Measurements from ENCODE around the gene RAG2.

RAG2 gene

GRCh38 chr11:36598051-36598450 is at the start of gene RAG2:
RAG2 (minus strand) TSS chr11:36598236; CDS start chr11:36594168, 4,068 bp downstream.
- DNase-seq = no peak

- no peak for DNase-seq
These were observed 40.5 kb upstream of the RAG2 start for GRCh38 chr11:36638556-36638955.

DNA sequence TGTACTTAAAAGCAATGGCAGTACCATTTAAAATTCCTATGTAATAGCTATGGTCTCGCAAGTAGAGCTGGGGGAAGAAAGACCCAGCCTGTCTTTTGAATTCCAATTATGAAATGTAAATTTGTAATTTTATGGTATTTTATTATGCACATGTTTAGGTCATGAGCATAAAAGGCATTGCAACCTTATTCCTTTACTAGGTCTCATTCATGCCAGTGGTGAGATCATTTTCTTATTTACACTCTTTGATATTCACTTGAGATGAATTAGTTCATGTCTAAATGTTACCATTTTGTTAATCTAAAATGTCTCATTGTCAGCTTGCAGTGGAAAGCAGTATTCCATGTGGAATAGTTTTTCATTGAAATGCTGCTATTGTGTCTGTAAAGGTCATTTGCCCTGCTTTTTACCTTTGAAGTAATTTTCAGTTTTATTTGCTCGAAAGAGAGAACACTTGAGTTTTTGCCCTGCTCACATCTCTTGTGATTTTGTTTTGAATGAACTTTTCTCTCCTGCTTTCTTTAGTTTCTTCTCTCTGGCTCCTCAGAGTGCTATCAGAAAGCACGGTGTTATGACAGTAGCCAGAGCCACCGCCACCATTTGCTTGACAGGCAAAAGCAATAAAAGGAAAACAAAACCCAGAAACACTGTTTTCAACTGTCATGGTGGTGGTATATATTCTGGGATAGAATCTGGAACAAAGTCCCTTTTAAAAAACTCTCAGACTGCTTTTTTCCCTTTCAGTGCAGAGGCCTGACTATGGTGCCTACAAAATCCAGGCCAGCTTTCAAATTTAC is 37.2 kb upstream of the RAG2 start:
- no peak for DNase-seq

- DNase-seq = no peak
These were observed 33.7 kb upstream of the RAG2 start for GRCh38 chr11:36631774-36632173.

DNA sequence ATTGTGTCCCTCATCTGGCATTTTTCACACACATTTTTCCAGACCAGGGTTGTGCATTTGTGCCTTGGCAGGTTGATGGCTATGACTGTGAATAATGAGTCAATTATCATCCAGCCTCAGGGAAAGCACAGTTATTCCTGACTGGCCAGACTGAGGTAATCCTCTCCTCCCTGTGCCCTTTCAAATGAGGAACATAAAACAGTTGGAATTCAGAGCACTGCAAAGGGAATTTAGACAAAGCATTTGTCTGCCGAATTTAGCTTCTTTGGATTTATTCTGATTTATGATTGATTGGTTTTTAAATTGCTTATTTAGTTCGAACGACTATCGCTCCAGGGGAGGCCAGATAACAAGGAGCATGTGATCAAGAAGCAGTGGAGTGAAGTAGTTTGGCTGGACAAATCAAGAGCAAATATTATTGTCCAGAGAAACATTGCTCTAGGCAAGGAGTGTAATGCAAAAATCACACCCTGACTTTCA is 30.8 kb upstream of the RAG2 start:
- no peak for DNase-seq

DNA sequence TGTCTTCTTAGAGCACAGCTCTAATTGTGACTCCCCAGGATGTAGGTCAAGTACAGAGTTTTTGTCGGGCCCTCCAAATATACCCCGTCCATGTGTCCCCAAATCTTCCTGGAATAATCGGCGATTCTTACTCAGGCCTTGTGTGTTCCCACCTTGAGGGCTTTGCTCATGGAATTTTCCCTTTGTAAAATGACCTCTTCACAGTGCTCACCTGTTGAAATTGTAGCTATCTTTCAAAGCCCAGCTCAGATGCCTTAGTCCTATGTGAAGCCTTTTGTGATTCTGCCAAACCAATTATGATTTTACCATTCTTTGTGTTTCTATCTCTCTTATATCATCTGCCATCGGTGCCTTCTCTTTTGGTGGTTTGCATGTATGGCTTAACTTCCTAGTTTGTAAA is 30.1 kb upstream of the RAG2 start:
- DNase-seq = no peak

DNA sequence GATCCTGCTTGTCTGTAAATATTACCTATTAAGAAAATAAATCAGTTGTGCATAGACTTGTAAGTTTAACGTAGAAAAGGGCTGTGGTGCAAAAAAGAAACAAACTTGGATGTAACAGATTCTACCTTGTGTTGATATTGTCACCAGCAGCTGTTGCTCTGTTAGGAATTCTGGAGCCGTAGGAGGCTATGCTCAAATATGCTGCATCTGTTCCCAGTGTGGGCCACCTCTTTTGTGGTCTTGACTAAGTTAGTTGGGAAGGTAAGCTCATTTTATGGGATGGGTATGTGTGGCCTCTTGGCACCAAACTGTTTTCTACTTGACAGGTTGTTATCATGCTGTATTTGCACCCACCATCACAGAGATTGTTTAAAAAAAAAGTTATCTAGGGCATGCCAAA is 29.4 kb upstream of the RAG2 start:
- DNase-seq = no peak

GRCh38 chr11:36627006-36627405 is 29.0 kb upstream of the RAG2 start:
- DNase-seq = no peak

DNA sequence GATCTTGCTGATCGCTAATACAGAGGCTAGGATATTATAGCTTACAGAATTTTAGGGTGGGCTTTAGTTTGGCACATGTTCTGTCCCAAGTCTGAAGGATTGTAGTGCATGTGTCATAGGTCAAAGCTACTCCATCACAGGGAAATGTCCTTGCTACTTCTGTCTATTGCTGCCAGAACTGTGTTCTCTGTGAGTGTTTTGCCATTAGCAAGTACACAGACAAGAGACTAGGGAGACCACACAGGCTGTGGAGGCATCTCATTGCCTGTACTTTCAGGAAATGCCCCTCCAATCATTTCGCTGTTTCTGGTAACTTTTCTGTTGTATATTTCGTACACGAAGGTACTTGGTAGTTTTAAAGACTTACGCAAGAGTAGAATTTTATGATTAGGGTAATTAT is 25.5 kb upstream of the RAG2 start:
- DNase-seq = no peak

- DNase-seq = peak; percentile 12
These were observed 24.5 kb upstream of the RAG2 start for GRCh38 chr11:36622431-36623136.

GRCh38 chr11:36620246-36620645 is 22.2 kb upstream of the RAG2 start:
- no peak for DNase-seq

- no peak for DNase-seq
These were observed 21.5 kb upstream of the RAG2 start for GRCh38 chr11:36619502-36619901.

GRCh38 chr11:36618363-36619047 is 20.5 kb upstream of the RAG2 start:
- DNase-seq = no peak

GRCh38 chr11:36617543-36618362 is 19.7 kb upstream of the RAG2 start:
- no peak for DNase-seq

DNA sequence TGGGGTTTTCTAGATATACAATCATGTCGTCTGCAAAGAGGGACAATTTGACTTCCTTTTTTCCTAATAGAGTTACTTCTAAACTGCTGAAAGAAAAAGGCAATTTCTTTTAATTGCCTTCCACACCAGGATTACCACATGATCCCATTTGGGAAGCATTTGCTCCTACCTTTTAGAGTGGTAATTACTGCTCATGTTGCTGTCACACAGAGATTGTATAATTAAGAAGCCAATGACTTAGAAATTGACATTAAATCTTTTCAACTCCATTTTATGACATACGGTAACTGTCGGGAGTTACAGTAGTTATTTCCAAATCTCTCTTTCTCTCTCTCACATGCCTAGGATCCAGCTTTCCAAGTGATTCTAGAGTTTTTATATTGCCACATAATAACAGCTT is 17.8 kb upstream of the RAG2 start:
- DNase-seq = no peak

GRCh38 chr11:36609383-36609782 is 11.3 kb upstream of the RAG2 start:
- no peak for DNase-seq

- no peak for DNase-seq
These were observed 10.6 kb upstream of the RAG2 start for GRCh38 chr11:36608491-36609199.

DNA sequence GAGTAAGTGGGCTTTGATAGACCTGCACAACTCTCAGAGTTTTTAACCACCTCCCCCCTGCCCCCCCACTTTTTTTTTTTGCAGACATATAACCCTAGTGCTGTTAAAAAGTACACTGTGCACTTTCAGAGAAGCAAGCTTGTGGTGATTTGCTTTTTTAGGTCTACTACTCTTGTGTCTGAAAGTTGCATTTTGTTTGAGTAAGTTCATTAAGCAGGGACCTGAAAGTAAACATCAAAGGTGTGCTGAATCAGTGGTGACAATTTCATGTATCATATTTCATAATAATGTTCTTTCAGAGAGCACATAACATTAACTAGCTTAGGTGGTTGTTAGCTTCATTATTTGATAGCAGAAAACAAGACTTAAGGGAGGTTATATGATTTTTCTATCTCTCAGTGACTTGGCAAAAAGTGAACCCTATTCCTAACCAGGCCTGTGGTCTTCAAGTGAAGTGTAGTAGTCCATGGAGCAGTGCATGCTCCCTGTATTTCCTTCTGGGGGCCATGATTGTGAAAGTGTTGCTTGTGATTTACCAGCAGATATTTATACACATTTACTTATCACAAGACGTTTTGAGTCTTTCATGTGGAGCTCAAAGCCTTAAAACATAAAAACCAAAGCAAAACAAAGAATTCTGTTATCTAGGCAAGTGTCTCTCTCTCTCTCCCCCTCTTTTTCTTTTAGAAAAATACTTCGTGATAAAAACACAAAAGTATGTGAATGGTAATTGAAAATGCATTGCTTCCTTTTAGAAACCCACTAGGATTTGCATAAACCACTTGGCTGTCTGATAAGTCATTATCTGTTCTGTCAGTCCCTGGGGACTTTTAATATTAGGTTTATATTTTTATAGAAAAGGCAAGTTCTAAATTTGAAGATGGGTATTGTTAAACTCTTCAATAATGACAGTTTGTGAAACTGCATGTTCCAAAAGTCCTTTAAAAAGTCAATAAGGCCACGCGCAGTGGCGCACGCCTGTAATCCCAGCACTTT is 7.5 kb upstream of the RAG2 start:
- DNase-seq = no peak

- no peak for DNase-seq
These were observed 4.1 kb upstream of the RAG2 start for GRCh38 chr11:36602135-36602534.

DNA sequence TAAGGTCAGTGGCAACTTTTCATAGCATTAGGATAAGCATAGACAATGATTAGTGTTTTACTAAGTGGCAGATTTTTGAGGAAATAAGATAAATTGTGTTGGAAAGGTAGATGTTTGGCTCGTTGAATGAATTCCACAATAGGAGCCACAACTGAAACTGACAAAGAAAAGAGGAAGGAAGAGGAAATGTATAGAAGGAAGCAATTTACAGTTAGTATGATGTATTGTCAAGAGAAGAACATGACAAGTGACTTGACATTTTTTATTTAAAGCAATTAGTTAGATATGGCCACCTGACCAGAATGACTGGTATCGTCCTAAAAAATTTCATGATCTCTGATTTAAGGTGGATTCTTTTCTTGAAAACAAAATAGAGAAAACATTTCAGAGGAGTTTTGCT is 3.1 kb upstream of the RAG2 start:
- no peak for DNase-seq

DNA sequence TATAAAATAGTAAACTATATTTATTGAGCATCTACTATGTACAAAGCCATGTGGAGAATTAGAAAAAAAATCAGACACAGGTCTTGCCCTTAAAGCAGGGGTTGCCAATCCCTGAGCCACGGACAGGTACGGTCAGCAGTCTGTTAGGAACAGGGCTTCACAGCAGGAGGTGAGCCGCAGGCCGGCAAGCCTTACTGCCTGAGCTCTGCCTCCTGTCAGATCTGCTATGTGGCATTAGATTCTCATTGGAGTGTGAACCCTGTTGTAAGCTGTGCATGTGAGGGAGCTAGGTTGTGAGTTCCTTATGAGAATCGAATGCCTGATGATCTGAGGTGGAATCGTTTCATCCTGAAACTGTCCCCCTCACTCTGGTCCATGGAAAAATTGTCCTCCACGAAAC is 2.1 kb upstream of the RAG2 start:
- no peak for DNase-seq
